GM10248 (cell line): ENCODE measurements around the gene RASGRP1.

ENCODE experiments used
- CTCF ChIA-PET: fragments of 300-600 bp; sonication (Branson Sonifier 250); formaldehyde crosslinking; extraction: SDS; loops from one replicate; lab custom pipeline; 2021; ENCODE audit warnings: antibody characterized with exemption; lab: Yijun Ruan, JAX
- POLR2A ChIA-PET: fragments of 350-650 bp; sonication (Branson Sonifier 250); formaldehyde crosslinking; extraction: SDS; loops from one replicate; lab custom pipeline; 2020; ENCODE audit warnings: antibody characterized with exemption; lab: Yijun Ruan, JAX
- DNase-seq: peaks from one replicate; pipeline ENCODE4 v3.0.0; 2012; ENCODE audit errors: extremely low spot score
- CTCF ChIP-seq: IDR thresholded peaks from 2 replicates; pipeline ENCODE4 v1.5.1; 2012; ENCODE audit warnings: mild to moderate bottlenecking, low read depth; ENCODE audit errors: extremely low read depth, missing control alignments, control extremely low read depth

The RASGRP1 gene

GRCh38 chr15:38486936-38487335 lies 77.7 kb downstream of the RASGRP1 start:
- TF ChIP-seq CTCF, result no peak
- POLR2A ChIA-PET, result no interaction called here
- CTCF ChIA-PET, result interaction anchor here (0.9 to 3.1 kb wide), 6 partner anchors 23 to 203 kb away, joined by 3 to 10 read pairs (median 6); partner anchors contain the start of gene RASGRP1
- DNase-seq, result no peak

GRCh38 chr15:38482572-38482971 lies 82.0 kb downstream of the RASGRP1 start:
- CTCF ChIA-PET, result no interaction called here
- DNase-seq, result no peak
- POLR2A ChIA-PET, result no interaction called here
- TF ChIP-seq CTCF, result no peak

GRCh38 chr15:38481761-38482160 lies 82.9 kb downstream of the RASGRP1 start:
- CTCF ChIA-PET, result interaction anchor here (1.0 kb wide), 1 partner anchor 218 kb away, joined by 3 read pairs; no protein-coding TSS in a partner anchor
- TF ChIP-seq CTCF, result no peak
- DNase-seq, result no peak
- POLR2A ChIA-PET, result no interaction called here

- ChIA-PET POLR2A (no interaction called here), CTCF (no interaction called here)
- no peak for TF ChIP-seq CTCF
- no peak for DNase-seq
These were observed 83.5 kb downstream of the RASGRP1 start for GRCh38 chr15:38481113-38481512.

GRCh38 chr15:38479756-38480155 lies 84.9 kb downstream of the RASGRP1 start:
- POLR2A ChIA-PET, result no interaction called here
- TF ChIP-seq CTCF, result no peak
- CTCF ChIA-PET, result interaction anchor here (1.4 to 6.7 kb wide), 3 partner anchors 10 to 219 kb away, joined by 3 to 129 read pairs (median 8); no protein-coding TSS in a partner anchor
- DNase-seq, result no peak

- no peak for TF ChIP-seq CTCF
- DNase-seq, result no peak
- CTCF ChIA-PET, result interaction anchor here (1.1 to 6.7 kb wide), 4 partner anchors 11 to 220 kb away, joined by 3 to 129 read pairs (median 6); no protein-coding TSS in a partner anchor
- POLR2A ChIA-PET, result no interaction called here
These were observed 85.3 kb downstream of the RASGRP1 start for GRCh38 chr15:38479266-38479665.
